VCaP (cell line): ENCODE measurements around the gene CCT4.
A peak's percentile ranks its signal among the peaks of the same experiment; 100 is the strongest.
"Not testable (repeated sequence)": the region's sequence is repeated elsewhere in the genome, so short reads cannot be mapped to it uniquely, and the experiment has no call there.

ENCODE experiments used
- H3K27ac ChIP-seq: fragments of 450-650 bp; 2 replicates; pipeline ENCODE4 v1.5.1; 2017
- TF ChIP-seq, protein P1 (sequence below): fragments of 450-650 bp; conservative IDR thresholded peaks from 2 replicates; pipeline ENCODE4 v1.5.1; 2017; ENCODE audit warnings: mild to moderate bottlenecking, moderate library complexity

Gene CCT4

DNA sequence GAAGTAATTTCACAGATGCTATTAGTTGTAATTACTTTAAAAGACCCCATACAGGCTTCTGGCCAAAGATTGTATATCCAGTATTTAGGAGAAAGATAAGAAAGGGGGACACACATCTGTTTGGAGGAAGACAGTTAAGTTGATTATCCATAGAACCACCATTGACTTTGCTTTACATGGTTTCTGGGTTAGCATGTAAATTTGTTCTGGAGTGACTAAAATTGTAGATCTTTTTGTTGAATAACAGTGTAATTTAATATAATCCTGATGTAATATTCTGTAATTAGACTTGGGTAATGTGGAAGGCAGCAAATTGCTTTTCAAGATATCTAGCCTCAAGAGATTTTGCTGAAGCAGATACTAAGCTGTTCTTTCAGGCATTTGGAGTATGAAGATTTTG is 34.3 kb upstream of the CCT4 start:
- TF ChIP-seq, protein P1, sequence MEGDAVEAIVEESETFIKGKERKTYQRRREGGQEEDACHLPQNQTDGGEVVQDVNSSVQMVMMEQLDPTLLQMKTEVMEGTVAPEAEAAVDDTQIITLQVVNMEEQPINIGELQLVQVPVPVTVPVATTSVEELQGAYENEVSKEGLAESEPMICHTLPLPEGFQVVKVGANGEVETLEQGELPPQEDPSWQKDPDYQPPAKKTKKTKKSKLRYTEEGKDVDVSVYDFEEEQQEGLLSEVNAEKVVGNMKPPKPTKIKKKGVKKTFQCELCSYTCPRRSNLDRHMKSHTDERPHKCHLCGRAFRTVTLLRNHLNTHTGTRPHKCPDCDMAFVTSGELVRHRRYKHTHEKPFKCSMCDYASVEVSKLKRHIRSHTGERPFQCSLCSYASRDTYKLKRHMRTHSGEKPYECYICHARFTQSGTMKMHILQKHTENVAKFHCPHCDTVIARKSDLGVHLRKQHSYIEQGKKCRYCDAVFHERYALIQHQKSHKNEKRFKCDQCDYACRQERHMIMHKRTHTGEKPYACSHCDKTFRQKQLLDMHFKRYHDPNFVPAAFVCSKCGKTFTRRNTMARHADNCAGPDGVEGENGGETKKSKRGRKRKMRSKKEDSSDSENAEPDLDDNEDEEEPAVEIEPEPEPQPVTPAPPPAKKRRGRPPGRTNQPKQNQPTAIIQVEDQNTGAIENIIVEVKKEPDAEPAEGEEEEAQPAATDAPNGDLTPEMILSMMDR: no peak
- H3K27ac ChIP-seq: no peak overlapping the region

DNA sequence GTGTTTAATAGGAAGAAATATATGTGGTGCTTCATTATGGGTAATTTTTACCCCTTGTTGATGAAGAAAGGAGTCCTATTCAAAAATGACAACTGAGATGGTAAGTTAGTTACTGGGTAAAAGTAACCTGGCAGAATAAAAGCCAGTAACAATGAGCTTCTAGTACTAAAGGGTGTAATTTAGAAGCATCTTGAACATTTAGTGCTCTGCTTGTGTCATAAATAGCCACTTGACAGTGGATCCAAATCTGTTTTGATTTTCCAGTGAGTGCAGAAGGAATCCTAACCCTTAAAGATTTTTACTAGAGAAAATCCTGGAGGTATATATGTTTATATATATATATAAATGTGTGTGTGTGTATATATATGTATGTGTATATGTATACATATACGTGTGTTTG is 32.1 kb upstream of the CCT4 start:
- peak overlapping the region; percentile 64; the same call in 1 of the 2 replicates for H3K27ac ChIP-seq
- TF ChIP-seq, protein P1: no peak

DNA sequence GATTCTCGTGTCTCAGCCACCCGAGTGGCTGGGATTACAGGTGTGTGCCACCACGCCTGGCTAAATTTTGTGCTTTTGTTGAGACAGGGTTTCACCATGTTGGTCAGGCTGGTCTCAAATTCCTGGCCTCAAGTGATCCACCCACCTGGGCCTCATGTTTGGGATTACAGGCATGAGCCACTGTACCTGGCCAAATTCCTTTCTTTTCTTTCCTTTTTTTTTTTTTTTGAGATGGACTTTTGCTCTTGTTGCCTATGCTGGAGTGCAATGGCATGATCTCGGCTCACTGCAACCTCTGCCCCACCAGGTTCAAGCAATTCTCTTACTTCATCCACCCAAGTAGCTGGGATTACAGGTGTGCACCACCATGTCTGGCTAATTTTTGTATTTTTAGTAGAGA is 26.3 kb upstream of the CCT4 start:
- H3K27ac ChIP-seq: not testable (repeated sequence)

DNA sequence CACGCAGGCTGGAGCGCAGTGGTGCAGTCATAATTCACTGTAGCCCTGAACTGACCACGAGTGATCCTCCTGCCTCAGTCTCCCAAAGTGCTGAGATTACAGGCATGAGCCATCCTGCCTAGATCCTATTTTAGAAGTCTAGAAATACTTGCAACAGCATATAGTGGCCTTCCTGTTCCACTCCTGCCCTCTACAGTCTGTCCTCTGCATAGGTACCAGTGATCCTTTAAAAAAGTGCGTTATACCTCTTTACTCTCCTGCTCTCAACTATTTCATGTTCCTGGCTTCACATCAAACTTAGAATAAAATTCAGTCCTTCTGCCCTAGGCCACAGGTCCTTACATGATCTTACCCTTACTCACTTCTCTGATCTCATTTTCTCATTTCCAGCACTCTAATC is 23.1 kb upstream of the CCT4 start:
- no peak overlapping the region for H3K27ac ChIP-seq
- TF ChIP-seq, protein P1: no peak

DNA sequence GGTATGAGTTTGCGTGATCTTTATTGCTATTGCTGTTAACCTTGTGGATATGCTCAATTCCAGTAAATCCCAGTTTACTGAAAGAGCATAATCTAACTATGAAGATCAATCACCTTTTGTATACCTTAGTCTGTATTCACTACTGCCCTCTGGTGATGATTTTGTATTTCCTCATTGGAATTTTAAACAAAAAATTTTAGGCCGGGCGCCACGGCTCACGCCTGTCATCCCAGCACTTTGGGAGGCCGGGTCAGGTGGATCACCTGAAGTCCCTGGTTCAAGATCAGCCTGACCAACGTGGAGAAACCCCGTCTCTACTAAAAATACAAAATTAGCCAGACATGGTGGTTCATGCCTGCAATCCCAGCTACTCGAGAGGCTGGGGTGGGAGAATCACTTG is 22.1 kb upstream of the CCT4 start:
- no peak overlapping the region for H3K27ac ChIP-seq
- TF ChIP-seq, protein P1: peak; percentile 49

DNA sequence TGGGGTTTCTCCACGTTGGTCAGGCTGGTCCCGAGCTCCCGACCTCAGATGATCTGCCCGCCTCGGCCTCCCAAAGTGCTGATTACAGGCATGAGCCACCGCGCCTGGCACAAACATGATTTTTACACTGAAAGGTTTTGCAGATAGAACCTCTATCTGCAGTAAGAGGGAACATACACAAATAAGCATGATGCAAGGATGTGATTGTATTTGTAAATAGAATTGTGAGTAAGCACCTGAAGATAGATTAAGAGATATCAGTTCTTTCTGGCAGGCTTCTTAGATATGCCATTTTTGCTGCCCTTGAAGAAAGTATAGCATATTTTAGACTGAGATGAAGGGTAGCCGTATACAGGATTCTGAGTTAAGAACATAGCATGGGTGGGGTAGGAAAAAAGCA is 20.7 kb upstream of the CCT4 start:
- TF ChIP-seq, protein P1: no peak
- no peak overlapping the region for H3K27ac ChIP-seq

DNA sequence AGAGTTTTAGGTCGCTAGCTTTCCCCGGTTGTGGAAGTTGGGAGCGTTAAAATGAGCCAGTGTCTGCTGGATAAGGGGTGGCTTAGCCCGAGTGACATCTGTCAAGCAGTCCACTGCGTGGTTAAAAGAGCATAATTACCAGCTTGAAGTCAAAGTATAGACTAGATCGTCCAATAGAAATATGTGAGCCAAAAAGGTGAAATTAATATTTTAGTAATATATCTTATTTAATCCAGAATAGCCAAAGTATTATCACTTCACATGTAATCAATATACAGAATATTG is 17.7 kb upstream of the CCT4 start:
- TF ChIP-seq, protein P1: no peak
- H3K27ac ChIP-seq: peak overlapping the region; percentile 77; the same call in 1 of the 2 replicates

DNA sequence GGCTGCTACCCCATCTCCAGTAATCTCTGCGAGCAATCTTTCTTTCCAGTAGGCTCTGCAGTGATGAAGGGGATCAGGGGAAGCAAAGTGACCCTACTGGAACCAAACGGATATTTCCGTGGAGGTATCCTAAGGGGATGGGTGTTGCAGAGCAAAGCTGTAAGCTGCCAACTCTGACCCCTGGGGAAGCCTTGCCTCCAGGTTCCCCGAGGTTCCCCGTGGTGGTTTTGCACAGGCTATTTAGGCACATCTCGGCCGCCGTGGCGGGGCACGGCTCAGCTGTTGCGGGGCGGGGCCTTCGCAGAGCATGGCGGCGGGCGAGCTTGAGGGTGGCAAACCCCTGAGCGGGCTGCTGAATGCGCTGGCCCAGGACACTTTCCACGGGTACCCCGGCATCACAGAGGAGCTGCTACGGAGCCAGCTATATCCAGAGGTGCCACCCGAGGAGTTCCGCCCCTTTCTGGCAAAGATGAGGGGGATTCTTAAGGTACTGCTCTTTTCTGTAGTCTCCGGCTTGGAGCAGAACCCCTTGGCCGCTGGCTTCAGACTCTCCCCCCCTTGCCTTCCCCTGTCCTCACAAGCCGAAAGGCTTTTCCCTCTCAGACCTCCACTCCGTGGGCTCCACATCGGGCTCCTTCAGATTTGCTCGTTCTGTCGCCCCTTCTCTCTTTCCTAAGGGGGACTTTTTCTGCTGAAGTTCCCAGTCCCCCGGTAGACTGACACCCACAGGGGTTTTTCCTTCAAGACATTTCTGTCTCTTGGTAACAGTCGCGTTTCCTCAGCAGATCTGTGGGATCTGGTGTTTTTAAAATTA is 17.1 kb upstream of the CCT4 start, which contains the start of gene COMMD1:
Gene COMMD1 (plus strand): TSS at position 303 of the 814 bp plus-strand sequence. CDS start 5 bp downstream, at position 308.
- TF ChIP-seq, protein P1: no peak
- peak within 1 kb of the TSS; percentile 77 for H3K27ac ChIP-seq
